ENCODE results near the gene COL1A1. TPM values are rescaled to one million over a fixed set of nuclear protein-coding genes. Genes with fewer than 3 reads are reported as not detected.
A peak's percentile ranks its signal among the peaks of the same experiment; 100 is the strongest.

The COL1A1 gene
- polyA plus RNA-seq, 1 experiment, result 1,356 TPM

- ChIA-PET POLR2A (no interaction called here), CTCF (interaction anchor here (0.6 to 5.5 kb wide), 5 partner anchors 12 to 366 kb away, joined by 3 to 25 read pairs (median 5); no protein-coding TSS in a partner anchor)
- H3K27me3 ChIP-seq (ENCODE audit: control insufficient read depth, insufficient read depth, low read length), result no peaks in the 10 kb centered on the region
- peak overlapping the region; percentile 75 for H3K27ac ChIP-seq (ENCODE audit: low read depth, low read length)
- DNase-seq (ENCODE audit: low read depth, low spot score), result no peak
- peak overlapping the region; percentile 79 for H3K4me3 ChIP-seq (ENCODE audit: low read depth, low read length)
- no peak for TF ChIP-seq CTCF (IDR thresholded peaks at IDR 0.05; ENCODE audit: low read depth, low read length)
- H3K9me3 ChIP-seq (ENCODE audit: control insufficient read depth, insufficient read depth, low read length), result no peaks in the 10 kb centered on the region; the same call in 1 of the 2 replicates
Measured at GRCh38 chr17:50149417-50150353, 51.7 kb downstream of the COL1A1 start.

- TF ChIP-seq CTCF (IDR thresholded peaks at IDR 0.05; ENCODE audit: low read depth, low read length), result no peak
- no peak for DNase-seq (ENCODE audit: low read depth, low spot score)
- H3K4me3 ChIP-seq (ENCODE audit: low read depth, low read length), result peak overlapping the region; percentile 79
- no peaks in the 10 kb centered on the region; the same call in 1 of the 2 replicates for H3K9me3 ChIP-seq (ENCODE audit: control insufficient read depth, insufficient read depth, low read length)
- CTCF ChIA-PET, result interaction anchor here (5.5 kb wide), 1 partner anchor 12 kb away, joined by 25 read pairs; no protein-coding TSS in a partner anchor
- peak overlapping the region; percentile 75 for H3K27ac ChIP-seq (ENCODE audit: low read depth, low read length)
- no peaks in the 10 kb centered on the region for H3K27me3 ChIP-seq (ENCODE audit: control insufficient read depth, insufficient read depth, low read length)
- POLR2A ChIA-PET, result no interaction called here
Measured at GRCh38 chr17:50149091-50149416, 52.4 kb downstream of the COL1A1 start.

GRCh38 chr17:50148226-50149090 lies 53.0 kb downstream of the COL1A1 start:
- Histone ChIP-seq H3K9me3 (ENCODE audit: control insufficient read depth, insufficient read depth, low read length) (no peaks in the 10 kb centered on the region; the same call in 1 of the 2 replicates), H3K27ac (ENCODE audit: low read depth, low read length) (peak overlapping the region; percentile 11), H3K27me3 (ENCODE audit: control insufficient read depth, insufficient read depth, low read length) (no peaks in the 10 kb centered on the region), H3K4me3 (ENCODE audit: low read depth, low read length) (peak overlapping the region; percentile 79)
- POLR2A ChIA-PET, result interaction anchor here (0.6 to 1.4 kb wide), 4 partner anchors 10 to 90 kb away, joined by 3 to 5 read pairs (median 3); no protein-coding TSS in a partner anchor
- TF ChIP-seq CTCF (IDR thresholded peaks at IDR 0.05; ENCODE audit: low read depth, low read length), result peak; percentile 53
- DNase-seq (ENCODE audit: low read depth, low spot score), result no peak
- CTCF ChIA-PET, result interaction anchor here (0.6 to 5.5 kb wide), 7 partner anchors 9 to 150 kb away, joined by 3 to 25 read pairs (median 3); no protein-coding TSS in a partner anchor

GRCh38 chr17:50147841-50148225 lies 53.6 kb downstream of the COL1A1 start:
- peak overlapping the region; percentile 79 for H3K4me3 ChIP-seq (ENCODE audit: low read depth, low read length)
- ChIA-PET POLR2A (interaction anchor here (0.5 to 1.4 kb wide), 4 partner anchors 10 to 54 kb away, joined by 3 read pairs; no protein-coding TSS in a partner anchor), CTCF (interaction anchor here (0.6 to 5.5 kb wide), 7 partner anchors 9 to 150 kb away, joined by 3 to 25 read pairs (median 3); no protein-coding TSS in a partner anchor)
- TF ChIP-seq CTCF (IDR thresholded peaks at IDR 0.05; ENCODE audit: low read depth, low read length), result no peak
- H3K27ac ChIP-seq (ENCODE audit: low read depth, low read length), result peak overlapping the region; percentile 11
- no peak for DNase-seq (ENCODE audit: low read depth, low spot score)
- H3K9me3 ChIP-seq (ENCODE audit: control insufficient read depth, insufficient read depth, low read length), result no peaks in the 10 kb centered on the region; the same call in 1 of the 2 replicates
- H3K27me3 ChIP-seq (ENCODE audit: control insufficient read depth, insufficient read depth, low read length), result no peaks in the 10 kb centered on the region

All from AG04450 (cell line).